GM21447 (cell line): ENCODE results near the gene CALHM2.

Source experiments
- ATAC-seq: cut with Tn5 transposase; IDR thresholded peaks from one replicate; pipeline ENCODE4 v1.9.1; 2021; ENCODE audit not compliant: unreplicated experiment

The CALHM2 gene

DNA sequence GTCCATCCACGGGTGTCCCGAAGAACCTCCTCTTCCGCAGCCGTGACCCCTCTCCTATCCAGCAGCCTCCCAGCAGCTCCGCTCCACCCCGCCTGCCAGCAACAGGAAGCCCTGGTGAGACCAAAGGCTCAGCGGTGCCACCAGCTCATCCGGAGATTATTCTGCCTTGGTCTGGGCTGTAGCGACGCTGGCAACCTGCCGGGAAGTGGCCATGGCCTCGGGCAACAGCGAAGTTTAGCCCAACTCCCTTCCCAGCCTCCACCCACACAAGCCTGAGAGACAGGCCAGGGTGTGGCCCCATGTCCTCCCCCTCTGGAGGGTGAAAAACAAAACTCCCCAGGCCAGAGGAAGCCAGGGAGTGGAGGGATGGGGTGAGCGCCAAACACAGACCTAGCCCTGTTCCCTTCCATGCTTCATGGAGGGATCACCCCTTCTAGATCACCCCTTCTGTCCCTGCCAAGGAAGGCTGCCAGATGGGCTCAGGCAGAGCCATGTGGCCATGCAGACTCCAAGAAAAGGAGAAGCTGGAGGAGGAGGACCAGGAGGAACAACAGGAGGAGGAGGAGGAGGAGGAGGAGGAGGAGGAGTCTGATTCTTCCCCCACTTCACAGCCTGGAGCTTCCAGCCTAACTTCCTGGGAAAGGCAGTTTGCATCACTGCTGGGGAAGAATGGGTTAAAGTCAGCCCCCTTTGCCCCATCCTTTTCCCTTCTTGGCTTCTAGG, 918 bp downstream of the CALHM2 start:
- ATAC-seq: no peak

DNA sequence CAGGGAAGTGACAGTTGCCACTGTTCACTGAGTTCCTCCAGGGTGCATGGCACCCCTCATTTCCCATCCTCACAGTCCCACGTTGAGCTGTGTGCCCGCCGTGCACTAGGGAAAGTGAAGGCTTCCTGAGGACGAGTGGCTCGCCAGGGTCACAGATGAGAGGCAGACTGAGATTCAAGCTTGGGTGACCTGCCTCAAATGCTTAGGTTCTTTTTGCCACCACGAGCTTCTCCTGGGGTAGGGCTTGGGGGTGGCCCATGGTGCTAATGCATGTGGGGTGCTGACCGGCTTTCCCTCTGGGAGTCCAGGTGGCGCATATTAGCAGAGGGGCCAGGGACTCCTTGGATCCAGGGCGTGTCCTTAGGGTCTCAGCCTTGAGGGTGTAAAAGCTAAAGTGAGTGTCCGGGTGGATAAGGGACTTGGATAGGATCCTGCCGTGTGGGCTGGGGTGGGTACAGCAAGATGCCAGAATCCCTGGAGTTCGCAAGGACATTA, 1.9 kb downstream of the CALHM2 start:
- ATAC-seq: no peak

DNA sequence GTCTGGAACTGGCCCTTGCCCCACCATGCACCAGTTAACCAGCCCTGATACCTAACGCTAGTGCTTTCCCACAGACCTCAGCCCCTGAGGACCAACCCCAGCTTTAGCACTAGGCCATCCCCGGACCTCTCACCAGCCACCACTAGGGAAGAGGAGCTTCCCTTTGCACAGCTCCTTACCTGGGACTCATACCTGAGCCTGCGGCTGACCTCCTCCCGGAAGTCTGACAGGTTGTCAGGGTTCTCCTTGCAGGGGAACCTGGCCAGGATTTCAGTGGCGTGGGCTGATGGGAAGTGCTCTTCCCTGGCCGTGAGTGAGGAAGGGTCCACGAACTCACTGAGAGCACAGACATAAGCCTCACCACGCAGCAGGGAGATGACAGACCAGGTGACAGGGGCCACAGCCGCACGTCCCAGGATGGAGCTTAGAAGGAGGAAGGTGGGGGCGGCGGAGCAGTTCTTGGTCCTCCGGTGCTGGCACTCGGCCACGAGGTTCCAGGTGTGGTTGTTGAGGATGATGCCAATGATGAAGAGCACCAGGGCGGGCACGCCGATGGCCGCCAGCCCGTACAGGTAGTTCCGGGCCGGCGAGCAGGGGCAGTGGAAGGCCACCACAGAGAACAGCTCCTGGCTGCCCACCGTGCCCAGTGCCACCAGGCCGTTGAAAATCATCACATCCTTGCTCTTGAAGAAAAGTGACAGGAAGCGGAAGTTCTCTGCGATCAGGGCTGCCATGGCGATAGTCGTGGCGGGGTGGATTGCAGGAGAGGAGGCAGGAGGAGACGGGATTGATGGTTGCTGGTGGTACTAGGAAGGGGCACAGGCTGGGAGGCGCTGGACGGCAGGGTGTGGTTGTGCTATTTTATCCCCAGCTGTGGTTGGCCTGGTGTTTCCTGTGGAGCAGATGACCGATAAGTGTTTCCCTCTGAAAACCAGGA, 2.7 kb downstream of the CALHM2 start:
- no peak for ATAC-seq

DNA sequence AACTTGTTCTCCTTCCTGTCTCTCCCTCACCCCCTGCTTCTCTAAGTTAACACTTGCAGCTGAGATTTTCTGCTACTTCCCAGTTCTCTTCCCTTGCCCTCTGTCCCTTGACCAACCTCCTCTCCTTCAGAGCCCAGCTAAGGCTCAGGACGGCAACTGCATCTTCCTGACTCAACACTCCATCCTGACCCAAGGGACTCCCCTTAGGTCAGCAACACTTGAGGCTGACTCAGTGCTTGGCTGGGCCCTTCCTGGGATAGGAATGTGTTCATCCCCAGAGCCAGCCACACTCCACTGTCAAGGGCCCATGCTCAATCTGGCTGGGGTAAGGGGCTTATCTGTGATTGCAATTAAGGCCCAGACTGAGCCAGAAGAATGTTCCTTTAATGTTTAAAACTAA, 3.4 kb downstream of the CALHM2 start:
- no peak for ATAC-seq

DNA sequence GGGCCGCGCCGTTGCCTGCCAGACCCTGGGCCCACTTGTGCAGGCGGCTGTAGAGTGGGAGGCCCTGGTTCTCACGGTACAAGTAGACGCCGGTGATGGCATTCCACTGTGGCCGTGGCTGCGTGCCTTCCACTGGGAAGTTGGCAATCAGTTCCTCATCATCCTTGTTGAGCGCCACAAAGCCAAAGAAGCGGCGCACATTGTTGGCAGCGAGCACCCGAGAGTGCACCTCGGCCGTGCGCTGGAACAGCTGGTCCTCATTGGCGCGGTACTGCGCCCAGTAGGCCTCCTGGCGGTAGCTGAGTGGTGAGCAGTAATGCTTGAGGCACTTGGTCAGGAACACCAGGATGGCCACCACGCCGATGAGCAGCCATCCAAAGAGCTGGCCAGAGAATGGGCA, 5.0 kb downstream of the CALHM2 start:
- no peak for ATAC-seq

DNA sequence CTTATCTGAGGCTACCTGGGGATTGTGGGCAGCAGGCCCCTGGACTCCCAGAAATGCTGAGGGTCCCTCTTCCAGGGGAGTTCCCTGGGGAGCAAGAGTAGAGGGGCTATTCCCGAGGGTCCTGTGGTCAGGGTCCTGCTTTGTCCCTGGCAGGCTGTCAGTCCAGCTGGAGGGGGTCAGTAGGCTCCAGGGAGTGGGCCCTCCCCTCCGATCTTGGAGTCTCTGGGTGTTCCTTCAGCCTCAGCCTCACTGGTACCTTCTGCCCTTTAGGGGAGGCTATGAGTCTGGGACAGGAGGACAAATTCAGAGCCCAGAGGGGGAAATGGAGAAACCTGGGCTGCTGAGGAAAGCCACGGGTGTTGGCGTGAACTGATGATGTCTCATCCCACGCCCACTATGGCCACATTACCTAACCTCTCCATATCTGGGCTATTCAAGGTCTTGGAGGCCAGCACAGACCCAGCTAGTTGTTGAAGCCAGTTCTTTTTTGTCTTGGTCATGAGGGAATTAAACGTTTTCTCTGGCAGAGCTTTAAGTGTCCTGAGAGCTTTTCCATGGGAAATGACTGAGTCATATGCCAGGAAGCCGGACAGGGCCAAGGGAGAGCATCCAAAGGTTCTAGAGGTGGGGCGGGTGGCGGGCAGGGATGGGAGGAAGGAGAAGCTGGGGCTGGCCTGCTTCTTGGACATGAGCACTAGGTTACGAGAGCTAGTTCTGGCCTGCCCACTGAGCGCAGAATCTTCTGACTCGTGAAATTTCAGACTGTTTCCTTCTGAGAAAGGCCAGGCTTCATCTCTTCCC, 6.2 kb downstream of the CALHM2 start:
- no peak for ATAC-seq

DNA sequence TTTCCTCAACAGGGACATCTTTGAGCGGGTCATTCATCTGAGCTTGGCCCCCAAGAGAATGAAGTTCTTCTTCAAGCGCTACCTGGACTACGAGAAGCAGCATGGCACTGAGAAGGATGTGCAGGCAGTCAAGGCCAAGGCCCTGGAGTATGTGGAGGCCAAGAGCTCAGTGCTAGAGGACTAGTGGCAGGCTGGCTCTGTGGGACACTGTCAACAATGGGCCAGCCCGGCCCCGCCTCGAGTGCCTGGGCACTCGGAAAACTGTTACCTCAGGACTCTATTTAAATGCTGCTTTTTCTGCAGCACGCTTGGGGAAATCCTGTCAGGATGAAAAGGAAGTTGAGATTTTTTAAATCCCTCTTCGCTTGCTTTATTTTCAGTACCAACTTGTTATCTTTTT, 6.8 kb downstream of the CALHM2 start:
- ATAC-seq: no peak

DNA sequence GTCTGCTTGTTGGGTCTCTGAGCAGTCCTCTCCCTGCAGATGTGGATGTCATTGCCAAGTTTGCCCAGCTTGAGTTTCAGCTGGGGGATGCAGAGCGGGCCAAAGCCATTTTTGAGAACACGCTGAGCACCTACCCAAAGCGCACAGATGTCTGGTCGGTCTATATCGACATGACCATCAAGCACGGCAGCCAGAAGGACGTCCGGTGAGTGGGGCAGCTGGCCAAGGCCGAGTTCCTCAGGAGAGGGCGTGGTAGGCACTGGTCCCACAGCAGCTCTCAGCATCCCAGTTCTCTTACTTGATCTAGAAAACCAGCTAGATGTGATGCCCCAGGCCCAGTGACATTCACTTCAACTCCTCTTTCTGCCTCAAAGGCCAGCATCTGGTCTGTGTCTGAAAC, 7.7 kb downstream of the CALHM2 start:
- ATAC-seq: no peak

DNA sequence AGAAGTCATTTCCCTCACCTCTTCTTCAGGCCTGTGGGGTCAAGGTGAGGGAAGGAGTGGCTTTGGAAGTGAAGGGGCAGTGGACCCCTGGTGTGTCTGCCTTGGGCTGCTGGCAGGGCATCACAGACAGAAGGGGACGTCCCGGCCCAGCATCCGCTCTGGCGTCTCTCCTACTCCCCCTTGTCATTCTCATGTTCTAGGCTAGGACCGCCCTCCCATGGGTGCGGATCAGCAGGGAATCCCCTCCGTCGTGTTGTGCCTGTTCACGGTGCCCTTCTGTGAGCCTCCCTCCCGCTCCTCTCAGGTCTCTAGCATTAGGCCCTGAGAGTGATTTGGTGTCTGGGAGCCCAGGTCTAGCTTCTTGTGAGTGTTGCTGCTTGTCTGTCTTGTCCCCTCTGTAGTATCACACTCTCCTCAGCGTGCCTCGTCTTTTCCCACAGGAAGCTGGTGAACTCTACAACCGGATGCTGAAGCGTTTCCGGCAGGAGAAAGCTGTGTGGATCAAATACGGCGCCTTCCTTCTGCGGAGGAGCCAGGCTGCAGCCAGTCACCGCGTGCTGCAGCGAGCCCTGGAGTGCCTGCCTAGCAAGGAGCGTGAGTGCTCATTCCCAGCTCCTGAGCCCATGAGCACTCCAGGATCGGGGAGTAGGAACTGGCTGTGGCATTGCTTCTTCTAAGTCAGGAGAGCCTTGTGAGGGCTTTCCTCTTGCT, 8.5 kb downstream of the CALHM2 start:
- ATAC-seq: no peak

DNA sequence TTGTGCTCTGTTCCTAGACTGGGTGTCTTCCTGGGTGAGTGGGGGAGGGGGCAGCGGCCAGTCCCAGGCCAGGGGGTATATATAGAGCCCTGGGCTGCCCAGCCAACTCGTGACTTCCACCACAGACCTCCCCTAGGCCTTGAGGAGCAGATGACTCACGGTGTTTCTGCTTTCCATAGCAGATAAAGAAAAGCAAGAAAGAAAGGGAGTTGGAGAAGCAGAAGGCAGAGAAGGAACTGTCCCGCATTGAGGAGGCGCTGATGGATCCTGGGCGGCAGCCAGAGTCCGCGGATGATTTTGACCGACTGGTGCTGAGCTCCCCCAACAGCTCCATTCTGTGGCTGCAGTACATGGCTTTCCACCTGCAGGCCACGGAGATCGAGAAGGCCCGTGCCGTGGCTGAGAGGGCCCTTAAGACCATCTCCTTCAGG, 10.1 kb downstream of the CALHM2 start:
- no peak for ATAC-seq

DNA sequence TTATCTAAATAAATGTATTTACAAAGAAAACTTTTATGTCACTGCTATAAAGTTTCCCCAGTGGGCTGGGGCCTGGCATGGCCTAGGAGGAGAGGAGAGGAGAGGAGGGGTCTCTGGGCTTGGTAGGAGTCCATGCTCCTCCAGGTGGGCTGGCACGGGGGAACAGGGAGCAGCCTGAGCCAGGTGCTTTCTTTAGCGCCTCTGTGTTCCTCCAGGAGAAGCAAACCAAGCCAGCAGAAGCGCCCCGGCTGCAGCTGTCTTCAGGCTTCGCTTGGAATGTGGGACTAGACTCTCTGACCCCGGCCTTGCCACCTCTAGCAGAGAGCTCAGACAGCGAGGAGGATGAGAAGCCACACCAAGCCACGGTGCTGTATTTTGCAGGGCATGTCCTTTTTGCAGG, 10.6 kb downstream of the CALHM2 start:
- ATAC-seq: no peak

DNA sequence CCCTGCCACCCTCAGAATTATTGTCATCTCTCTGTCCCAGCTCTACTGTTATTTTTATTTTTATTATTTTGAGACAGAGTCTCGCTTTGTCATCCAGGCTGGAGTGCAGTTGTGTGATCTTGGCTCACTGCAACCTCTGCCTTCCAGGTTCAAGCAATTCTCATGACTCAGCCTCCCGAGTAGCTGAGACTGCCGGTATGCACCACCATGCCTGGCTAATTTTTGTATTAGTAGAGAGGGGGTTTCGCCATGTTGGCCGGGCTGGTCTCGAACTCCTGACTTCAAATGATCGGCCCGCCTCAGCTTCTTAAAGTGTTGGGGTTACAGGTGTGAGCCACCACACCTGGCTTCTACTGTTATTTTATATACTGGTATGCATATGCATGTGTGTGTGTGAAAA, 11.0 kb downstream of the CALHM2 start:
- no peak for ATAC-seq

DNA sequence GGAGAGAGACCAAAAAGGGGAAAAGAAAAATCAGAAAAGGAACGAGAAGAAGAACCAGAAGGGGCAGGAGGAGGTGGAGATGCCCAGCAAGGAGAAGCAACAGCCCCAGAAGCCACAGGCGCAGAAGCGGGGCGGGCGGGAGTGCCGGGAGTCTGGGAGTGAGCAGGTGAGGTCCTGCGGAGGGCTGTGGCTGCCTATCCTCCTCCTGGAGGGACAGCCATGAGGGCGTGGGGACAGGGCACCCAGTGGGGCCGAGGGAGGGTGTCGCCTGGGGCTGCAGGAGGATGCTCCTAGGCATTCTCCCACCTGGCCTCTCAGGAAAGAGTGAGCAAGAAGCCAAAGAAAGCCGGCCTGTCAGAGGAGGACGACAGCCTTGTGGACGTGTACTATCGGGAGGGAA, 11.8 kb downstream of the CALHM2 start:
- ATAC-seq: no peak

DNA sequence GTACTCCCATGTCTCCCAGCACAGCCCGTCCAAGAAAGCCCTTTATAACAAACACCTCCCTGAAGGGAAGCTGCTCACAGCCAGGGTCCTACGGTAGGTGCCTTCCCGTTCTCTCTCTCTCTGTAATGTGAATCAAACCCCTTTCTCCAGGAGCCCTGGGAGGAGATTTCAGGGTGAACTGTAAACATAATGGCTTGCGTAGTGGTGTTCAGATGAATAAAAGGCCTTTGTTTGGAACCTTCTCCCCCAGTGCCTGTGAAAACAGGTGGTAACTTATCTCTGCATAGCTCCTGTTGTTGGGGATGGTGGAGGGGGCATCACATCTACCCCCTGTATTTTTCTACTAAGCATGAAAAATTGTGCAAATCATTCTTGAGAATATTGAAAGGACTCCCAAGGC, 12.4 kb downstream of the CALHM2 start:
- no peak for ATAC-seq

DNA sequence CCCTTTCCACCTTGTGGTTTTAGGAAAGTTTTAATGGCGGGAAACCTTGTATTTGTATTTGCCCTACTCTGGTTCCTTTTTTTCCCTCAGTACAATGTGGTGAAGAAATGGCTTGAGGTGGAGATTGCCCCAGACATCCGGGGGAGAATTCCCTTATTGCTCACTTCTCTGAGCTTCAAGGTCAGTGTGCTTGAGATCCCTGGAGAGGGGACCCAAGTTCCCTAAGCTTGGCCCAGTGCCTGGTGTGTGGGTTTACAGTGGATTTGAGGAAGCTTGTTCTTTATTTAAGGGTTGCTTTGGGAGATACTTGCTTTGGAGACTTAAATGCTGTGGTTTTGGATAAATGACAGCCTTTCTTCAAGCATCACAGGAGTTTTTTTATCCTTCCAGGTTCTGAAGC, 18.3 kb downstream of the CALHM2 start:
- ATAC-seq: no peak

DNA sequence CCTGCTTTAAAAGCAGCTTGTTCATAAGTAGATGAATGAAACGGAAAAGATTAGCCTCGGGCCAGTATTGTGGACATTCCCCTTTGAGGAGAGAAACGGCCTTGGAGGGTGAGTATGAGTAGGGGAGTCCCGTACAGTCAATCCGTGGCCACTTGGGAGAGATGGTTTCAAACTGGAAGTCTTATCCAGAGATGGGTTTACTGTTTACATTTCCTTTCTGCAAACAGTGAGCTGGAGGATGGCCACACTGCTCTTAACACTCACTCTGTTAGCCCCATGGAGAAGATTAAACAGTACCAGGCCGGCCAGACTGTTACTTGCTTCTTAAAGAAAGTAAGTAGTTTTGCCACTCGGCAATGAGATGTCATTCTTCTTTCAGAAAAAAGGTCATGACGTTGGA, 20.3 kb downstream of the CALHM2 start:
- ATAC-seq: no peak

DNA sequence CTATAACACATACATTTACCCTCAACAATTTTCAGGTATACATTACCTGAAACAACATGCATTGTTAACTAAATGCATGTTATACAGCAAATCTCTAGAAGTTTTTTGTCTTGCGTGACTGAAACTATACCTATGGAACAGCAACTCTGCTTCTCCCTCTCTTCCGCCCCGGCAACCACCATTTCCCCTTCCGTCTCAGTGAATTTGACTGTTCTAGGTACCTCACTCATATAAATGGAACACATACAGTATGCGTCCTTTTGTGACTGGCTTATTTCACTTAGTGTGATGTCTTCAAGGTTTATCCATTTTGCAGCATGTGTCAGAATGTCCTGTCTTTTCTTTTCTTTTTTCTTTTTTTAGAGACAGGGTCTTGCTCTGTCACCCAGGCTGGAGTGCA, 22.5 kb downstream of the CALHM2 start:
- ATAC-seq: no peak

DNA sequence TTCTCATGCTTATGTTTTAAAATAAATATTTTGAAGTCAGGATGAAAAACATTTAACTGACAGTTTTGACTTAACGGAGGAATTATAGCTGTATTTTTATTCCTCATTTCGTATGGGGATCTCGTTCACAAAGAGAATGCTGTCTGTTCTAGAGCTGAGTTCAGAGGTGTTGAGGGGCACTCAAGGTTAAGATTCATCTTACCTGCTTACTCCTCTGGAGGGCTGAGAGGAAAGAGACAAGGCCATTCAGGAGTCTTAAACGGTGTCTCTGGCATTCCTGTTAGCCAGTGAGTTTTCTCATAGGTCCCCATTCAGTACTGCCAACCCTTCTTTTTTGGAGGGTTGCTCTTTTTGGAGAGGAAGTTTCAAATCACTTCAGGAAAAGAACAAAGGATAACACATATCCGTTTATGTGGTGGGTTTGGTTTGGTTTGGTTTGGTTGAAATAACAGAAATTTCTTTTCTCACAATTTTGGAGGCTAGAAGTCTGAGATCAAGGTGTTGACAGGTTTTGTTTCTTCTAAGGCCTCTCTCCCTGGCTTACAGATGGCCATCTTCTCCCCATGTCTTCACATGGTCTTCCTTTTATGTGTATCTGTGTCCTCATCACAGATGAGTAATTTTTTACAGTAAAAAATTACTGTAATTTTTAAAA, 23.1 kb downstream of the CALHM2 start:
- no peak for ATAC-seq

DNA sequence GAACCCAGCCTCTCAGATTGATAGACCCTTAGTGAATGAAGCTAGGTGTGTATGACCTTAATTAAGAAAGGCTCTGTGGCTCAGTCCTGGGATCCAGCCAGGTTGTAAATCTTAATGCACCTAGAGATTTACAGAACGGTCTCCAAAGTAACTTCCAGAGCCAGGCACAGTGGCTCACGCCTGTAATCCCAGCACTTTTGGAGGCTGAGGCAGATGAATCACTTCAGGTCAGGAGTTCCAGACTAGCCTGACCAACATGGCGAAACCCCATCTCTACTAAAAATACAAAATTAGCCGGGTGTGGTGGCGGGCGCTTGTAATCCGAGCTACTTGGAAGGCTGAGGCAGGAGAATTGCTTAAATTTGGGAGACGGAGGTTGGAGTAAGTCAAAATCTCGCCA, 24.3 kb downstream of the CALHM2 start:
- no peak for ATAC-seq

DNA sequence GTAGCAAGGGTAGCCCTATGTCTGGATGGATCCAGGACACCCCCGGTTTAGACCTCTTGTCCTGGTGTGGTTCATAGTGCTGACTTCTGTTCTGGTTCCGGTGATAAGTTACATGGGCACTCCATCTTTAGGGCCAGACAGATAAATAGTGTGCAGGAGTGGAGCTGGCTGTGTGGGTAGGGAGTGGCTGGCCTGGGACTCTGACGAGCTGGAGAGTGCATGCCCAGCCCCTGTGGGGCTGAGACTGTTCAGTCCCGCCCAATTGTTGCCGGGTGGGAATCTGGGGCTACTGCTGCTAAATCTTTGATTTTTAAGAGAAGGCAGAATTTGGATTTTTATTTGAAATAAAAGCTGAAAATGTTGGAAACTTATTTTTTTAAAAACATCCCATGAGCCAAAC, 28.4 kb downstream of the CALHM2 start:
- ATAC-seq: no peak
